BE2C (cell line): Measurements from ENCODE around the gene ROPN1.

ENCODE experiments used
- DNase-seq: peaks from one replicate; pipeline ENCODE4 v3.0.0-alpha.2; 2020
- H3K27me3 ChIP-seq: fragments of 250-450 bp; sonication (Bioruptor Pico); 2 replicates; pipeline ENCODE4 v1.5.1; 2020; ENCODE audit warnings: mild to moderate bottlenecking
- H3K36me3 ChIP-seq: fragments of 250-450 bp; sonication (Bioruptor Pico); 2 replicates; pipeline ENCODE4 v1.5.1; 2020; ENCODE audit warnings: mild to moderate bottlenecking
- H3K4me1 ChIP-seq: fragments of 250-450 bp; sonication (Bioruptor Pico); 2 replicates; pipeline ENCODE4 v1.5.1; 2020
- H3K4me3 ChIP-seq: 2 replicates; pipeline ENCODE4 v1.5.1; 2011; ENCODE audit warnings: low read depth, low read length
- H3K9me3 ChIP-seq: fragments of 250-450 bp; sonication (Bioruptor Pico); 2 replicates; pipeline ENCODE4 v1.5.1; 2020
- CTCF ChIP-seq: IDR thresholded peaks from 2 replicates; pipeline ENCODE4 v1.5.1; 2012; ENCODE audit warnings: mild to moderate bottlenecking, low read depth, low read length

ROPN1 gene

GRCh38 chr3:123929325-123929724 is 62.6 kb downstream of the ROPN1 start:
- no peak for DNase-seq
- Histone ChIP-seq H3K27me3 (no peaks in the 10 kb centered on the region), H3K36me3 (peaks cover 42% of the 10 kb centered on the region), H3K4me1 (no peaks in the 10 kb centered on the region), H3K9me3 (no peaks in the 10 kb centered on the region), H3K4me3 (no peak overlapping the region)
- no peak for TF ChIP-seq CTCF

DNA sequence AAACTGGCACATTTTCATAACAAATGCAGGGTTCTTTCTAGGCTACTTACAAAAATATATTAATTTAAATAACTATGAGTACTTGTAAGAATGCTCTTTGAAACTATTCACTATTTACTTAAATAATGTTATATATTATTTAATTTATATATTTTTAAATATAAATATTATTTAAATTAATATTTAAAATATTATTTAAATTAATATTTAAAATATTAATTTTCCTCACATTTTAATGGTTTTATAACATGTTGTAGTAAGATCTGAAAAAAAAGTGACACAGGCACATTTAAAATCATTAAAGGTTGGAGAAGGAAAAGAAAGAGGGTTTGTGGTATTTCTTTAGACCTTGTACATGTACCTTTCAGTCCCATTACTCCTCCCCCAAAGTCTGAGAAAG is 65.5 kb downstream of the ROPN1 start:
- no peak for TF ChIP-seq CTCF
- H3K4me3 ChIP-seq, result no peak overlapping the region
- peaks cover 32% of the 10 kb centered on the region for H3K36me3 ChIP-seq
- no peak for DNase-seq
- H3K4me1 ChIP-seq, result no peaks in the 10 kb centered on the region
- no peaks in the 10 kb centered on the region for H3K27me3 ChIP-seq
- H3K9me3 ChIP-seq, result no peaks in the 10 kb centered on the region

- DNase-seq, result no peak
- Histone ChIP-seq H3K27me3 (no peaks in the 10 kb centered on the region), H3K36me3 (peaks cover 31% of the 10 kb centered on the region), H3K9me3 (no peaks in the 10 kb centered on the region), H3K4me3 (no peak overlapping the region), H3K4me1 (no peaks in the 10 kb centered on the region)
- no peak for TF ChIP-seq CTCF
Observed at GRCh38 chr3:123920868-123921267, 71.1 kb downstream of the ROPN1 start.

DNA sequence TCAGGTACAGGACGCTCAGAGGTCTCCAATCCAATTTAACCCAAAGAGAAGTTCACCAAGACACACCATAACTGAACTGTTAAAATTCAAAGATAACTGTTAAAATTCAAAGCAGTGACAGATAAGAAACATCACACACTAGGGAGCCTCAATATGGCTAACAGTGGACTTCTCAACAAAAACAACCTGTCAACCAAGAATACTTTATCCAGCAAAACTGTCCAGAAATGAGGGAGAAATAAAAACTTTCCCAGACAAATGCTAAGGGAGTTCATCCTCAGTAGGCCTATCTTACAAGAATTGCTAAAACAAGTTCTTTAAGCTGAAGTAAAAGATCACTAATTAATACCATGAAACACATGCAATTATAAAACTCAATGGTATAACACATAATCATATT is 71.5 kb downstream of the ROPN1 start:
- Histone ChIP-seq H3K27me3 (no peaks in the 10 kb centered on the region), H3K4me3 (no peak overlapping the region), H3K4me1 (no peaks in the 10 kb centered on the region), H3K36me3 (peaks cover 28% of the 10 kb centered on the region), H3K9me3 (no peaks in the 10 kb centered on the region)
- TF ChIP-seq CTCF, result no peak
- no peak for DNase-seq

- Histone ChIP-seq H3K27me3 (no peaks in the 10 kb centered on the region), H3K4me3 (no peak overlapping the region), H3K36me3 (peaks cover 21% of the 10 kb centered on the region), H3K9me3 (no peaks in the 10 kb centered on the region), H3K4me1 (no peaks in the 10 kb centered on the region)
- TF ChIP-seq CTCF, result no peak
- DNase-seq, result no peak
Observed at GRCh38 chr3:123919353-123919752, 72.6 kb downstream of the ROPN1 start.
